Kidney (tissue), 14 donors: Measurements from ENCODE around the gene HSDL1. TPM values are rescaled to one million over a fixed set of nuclear protein-coding genes. Genes with fewer than 3 reads are reported as not detected.

Source experiments
- DNase-seq, 5 donors: peaks; one replicate each; pipeline ENCODE4 v3.0.0-alpha.2; 2013 to 2020
- FAIRE-seq: peaks from 2 replicates; lab custom pipeline; 2012; peaks lifted over from hg19 to GRCh38; lab: Jason Lieb, UNC
- H3K27ac ChIP-seq, 2 donors: one replicate each; pipeline ENCODE4 v1.7.0; 2013; ENCODE audit warnings: low read depth in 2 of 2, low read length in 2 of 2, inconsistent platforms in 1 of 2
- H3K27me3 ChIP-seq: one replicate; pipeline ENCODE4 v1.7.1; 2013; ENCODE audit warnings: low read length, inconsistent platforms; ENCODE audit not compliant: control insufficient read depth, insufficient read depth
- H3K36me3 ChIP-seq, 3 donors: one replicate each; pipeline versions ENCODE4 v1.7.0 to v1.7.1; 2013; ENCODE audit warnings: low read length in 3 of 3, control low read depth in 1 of 3, inconsistent platforms in 1 of 3; ENCODE audit not compliant: insufficient read depth in 3 of 3, control insufficient read depth in 2 of 3
- H3K4me1 ChIP-seq, 3 donors: one replicate each; pipeline versions ENCODE4 v1.7.0 to v1.7.1; 2013; ENCODE audit warnings: low read length in 3 of 3, inconsistent platforms in 1 of 3, low read depth in 1 of 3; ENCODE audit not compliant: control insufficient read depth in 2 of 3, insufficient read depth in 2 of 3
- H3K4me3 ChIP-seq, 3 donors: one replicate each; pipeline versions ENCODE4 v1.7.0 to v1.8.1; 2013; ENCODE audit warnings: low read length in 3 of 3, control low read depth in 1 of 3, inconsistent platforms in 1 of 3
- H3K9ac ChIP-seq, 3 donors: one replicate each; pipeline versions ENCODE4 v1.7.0 to v1.7.1; 2013; ENCODE audit warnings: low read length in 3 of 3, control low read depth in 1 of 3, inconsistent platforms in 1 of 3
- H3K9me3 ChIP-seq, 3 donors: one replicate each; pipeline versions ENCODE4 v1.7.0 to v1.7.1; 2013; ENCODE audit warnings: low read length in 3 of 3, control low read depth in 1 of 3, inconsistent platforms in 1 of 3; ENCODE audit not compliant: control insufficient read depth in 2 of 3, insufficient read depth in 1 of 3
- intact Hi-C: fragments of 100-400 bp; cut with DNase I; formaldehyde crosslinking; loops from one replicate; pipeline ENCODE4 v1.11.1; 2022
- polyA plus RNA-seq: library from polyadenylated mRNA; stranded (reverse); fragments of 350-450 nt; fragmentation: Illumina TruSeq; extraction: RNeasy Lipid Tissue Mini Kit (QIAGEN cat#74804); gene quantifications from one replicate; pipeline ENCODE4 v1.2.3, GENCODE V29; 2014; ENCODE audit warnings: low read depth, low replicate concordance; ENCODE audit not compliant: insufficient read depth
- total RNA-seq: library from RNA; stranded (reverse); fragmentation: NEBNext Ultra II Directional; extraction: Animal tissue kit (Norgen Biotek cat#: 25700); gene quantifications from one replicate; pipeline ENCODE4 v1.2.1, GENCODE V29; 2021
- TF ChIP-seq, protein P1 (sequence below): IDR thresholded peaks from 3 replicates; pipeline ENCODE4 v1.5.1; 2012; ENCODE audit warnings: mild to moderate bottlenecking, moderate library complexity, borderline replicate concordance; ENCODE audit not compliant: insufficient read depth; ENCODE audit errors: extremely low read depth
- donor health status: control.
- donor health status: control.
- donor health status: control.
- donor health status: control.
- donor health status: control.
- donor health status: DM: yes; HTN: yes; CAD: no.
- donor health status: Normal renal cell carcinoma (clear cell type).

HSDL1 gene
- total and polyA plus RNA-seq, 2 donors from 2014 or later: 12.1 to 13.3 TPM

DNA sequence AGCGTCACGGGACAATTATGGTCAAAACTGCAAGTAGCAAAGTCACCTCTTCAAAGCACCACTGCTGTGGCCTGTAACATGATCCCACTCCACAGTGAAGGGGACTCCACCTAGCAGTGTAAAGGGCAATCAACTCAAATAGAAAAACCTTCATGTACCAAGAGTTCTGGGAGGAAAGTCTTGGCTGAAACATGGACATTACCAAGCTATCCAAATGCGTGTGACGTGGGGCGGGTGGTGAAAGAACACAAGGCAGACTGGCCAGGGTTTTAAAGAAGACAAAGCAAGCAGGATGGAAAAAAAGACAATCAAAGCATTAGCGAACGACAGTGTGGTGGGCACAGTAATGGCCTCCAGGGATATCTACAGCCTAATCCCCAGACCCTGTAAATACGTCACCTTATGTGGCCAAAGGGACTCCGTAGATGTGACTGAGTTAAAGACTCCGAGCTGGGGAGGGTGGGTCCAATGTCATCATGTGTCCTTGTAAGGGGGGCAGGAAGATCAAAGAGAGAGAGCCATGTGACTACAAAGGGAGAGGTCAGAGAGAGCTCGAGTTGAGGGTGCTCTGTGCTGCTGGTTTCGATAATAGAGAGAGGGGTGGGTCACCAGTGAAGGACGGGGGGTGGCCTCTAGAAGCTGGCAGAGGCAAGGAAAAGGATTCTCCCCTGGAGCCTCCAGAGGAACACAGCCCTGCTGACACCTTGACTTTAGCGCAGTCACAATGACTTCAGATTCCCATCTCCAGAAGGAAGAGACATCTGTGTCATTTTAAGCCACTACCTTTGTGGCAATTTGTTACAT is 6.0 kb downstream of the HSDL1 start:
- H3K9ac ChIP-seq: peak overlapping the region in 1 of 3 donors; percentile 19

DNA sequence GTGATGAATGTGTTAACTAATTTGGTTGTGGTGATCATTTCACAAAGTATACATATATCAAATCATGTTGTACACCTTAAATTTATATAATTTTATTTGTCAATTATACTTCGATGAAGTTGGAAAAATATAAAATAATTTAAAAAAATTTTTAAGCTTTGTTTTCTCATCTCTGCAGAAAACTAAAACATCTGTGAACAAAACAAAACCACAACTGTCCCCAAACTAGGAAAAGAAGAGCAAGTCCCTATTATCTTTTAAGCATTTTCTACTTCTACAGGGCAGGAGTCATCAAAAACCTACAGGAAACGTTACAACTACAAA is 6.5 kb downstream of the HSDL1 start:
- H3K9me3 ChIP-seq: no peaks in the 10 kb centered on the region
- H3K4me1 ChIP-seq: peaks cover 4 to 9% (median 5%) of the 10 kb centered on the region in 3 donors
- peak overlapping the region in 1 of 2 donors; percentile 59 for H3K27ac ChIP-seq
- H3K27me3 ChIP-seq: no peaks in the 10 kb centered on the region
- intact Hi-C loops: no loop called here
- peak overlapping the region in 1 of 3 donors; percentile 32 for H3K9ac ChIP-seq
- no peak for DNase-seq
- no peak overlapping the region for H3K4me3 ChIP-seq
- TF ChIP-seq, protein P1, sequence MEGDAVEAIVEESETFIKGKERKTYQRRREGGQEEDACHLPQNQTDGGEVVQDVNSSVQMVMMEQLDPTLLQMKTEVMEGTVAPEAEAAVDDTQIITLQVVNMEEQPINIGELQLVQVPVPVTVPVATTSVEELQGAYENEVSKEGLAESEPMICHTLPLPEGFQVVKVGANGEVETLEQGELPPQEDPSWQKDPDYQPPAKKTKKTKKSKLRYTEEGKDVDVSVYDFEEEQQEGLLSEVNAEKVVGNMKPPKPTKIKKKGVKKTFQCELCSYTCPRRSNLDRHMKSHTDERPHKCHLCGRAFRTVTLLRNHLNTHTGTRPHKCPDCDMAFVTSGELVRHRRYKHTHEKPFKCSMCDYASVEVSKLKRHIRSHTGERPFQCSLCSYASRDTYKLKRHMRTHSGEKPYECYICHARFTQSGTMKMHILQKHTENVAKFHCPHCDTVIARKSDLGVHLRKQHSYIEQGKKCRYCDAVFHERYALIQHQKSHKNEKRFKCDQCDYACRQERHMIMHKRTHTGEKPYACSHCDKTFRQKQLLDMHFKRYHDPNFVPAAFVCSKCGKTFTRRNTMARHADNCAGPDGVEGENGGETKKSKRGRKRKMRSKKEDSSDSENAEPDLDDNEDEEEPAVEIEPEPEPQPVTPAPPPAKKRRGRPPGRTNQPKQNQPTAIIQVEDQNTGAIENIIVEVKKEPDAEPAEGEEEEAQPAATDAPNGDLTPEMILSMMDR: no peak
- no peaks in the 10 kb centered on the region for H3K36me3 ChIP-seq
- no peak for FAIRE-seq

More for the DNA sequence above, 6.0 kb downstream of the HSDL1 start:
- DNase-seq (peak in 4 of 5 donors; percentile 59 to 84 (median 70)), FAIRE-seq (no peak)
- intact Hi-C loops: no loop called here
- no peaks in the 10 kb centered on the region for H3K27me3 ChIP-seq
- peaks cover 4 to 9% (median 5%) of the 10 kb centered on the region in 3 donors for H3K4me1 ChIP-seq
- H3K27ac ChIP-seq: peak overlapping the region; percentile 59 to 78
- H3K4me3 ChIP-seq: no peak overlapping the region
- H3K9me3 ChIP-seq: no peaks in the 10 kb centered on the region
- TF ChIP-seq, protein P1: no peak
- H3K36me3 ChIP-seq: no peaks in the 10 kb centered on the region

DNA sequence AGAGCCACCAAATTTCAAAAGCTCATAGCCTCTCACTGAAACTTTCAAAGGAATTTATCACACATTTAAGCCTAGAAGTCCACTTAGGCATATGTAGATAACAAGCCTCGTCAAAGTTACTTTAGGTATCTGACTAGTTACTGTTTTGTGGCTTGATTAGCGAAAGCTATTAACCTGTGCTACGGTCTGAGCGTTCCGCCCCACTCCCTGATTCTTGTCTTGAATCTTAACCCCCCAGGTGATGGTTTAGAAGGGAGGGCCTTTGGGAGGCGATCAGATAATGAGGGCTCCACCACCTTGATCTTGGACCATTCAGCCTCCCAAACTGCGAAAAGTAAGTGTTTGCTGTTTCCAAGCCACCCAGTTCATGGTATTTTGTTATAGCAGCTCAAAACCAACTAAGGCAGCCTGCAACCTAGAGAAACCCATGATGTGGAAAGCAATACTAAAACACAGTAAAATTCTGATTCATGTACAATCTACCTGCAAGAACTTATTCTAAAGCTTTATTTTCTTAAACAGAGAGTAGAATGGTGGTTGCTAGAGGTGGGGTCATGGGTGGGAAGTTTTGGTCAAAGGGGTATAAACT is 7.1 kb downstream of the HSDL1 start:
- Histone ChIP-seq H3K9me3 (no peaks in the 10 kb centered on the region), H3K27ac (no peak overlapping the region), H3K27me3 (no peaks in the 10 kb centered on the region), H3K4me3 (no peak overlapping the region), H3K9ac (peak overlapping the region in 1 of 3 donors; percentile 32), H3K36me3 (no peaks in the 10 kb centered on the region), H3K4me1 (peaks cover 4 to 9% (median 5%) of the 10 kb centered on the region in 3 donors)
- TF ChIP-seq, protein P1: no peak
- FAIRE-seq (no peak), DNase-seq (no peak)
- intact Hi-C loops: no loop called here
